Measurements from ENCODE around the gene PTPRN2. TPM values are rescaled to one million over a fixed set of nuclear protein-coding genes. Genes with fewer than 3 reads are reported as not detected.

The PTPRN2 gene
- total RNA-seq, 4 donors from 2014 or later = 6.6 to 10.7 (median 8.2) TPM

- Histone ChIP-seq H3K4me3 (no peak overlapping the region), H3K27ac (no peak overlapping the region), H3K36me3 (no peaks in the 10 kb centered on the region), H3K9me3 (peaks cover 0 to 24% (median 0%) of the 10 kb centered on the region in 4 donors), H3K27me3 (no peaks in the 10 kb centered on the region), H3K4me1 (no peaks in the 10 kb centered on the region)
- DNase-seq (ENCODE audit: low spot score in 2 of 2) = no peak
- no peak for TF ChIP-seq CTCF (IDR thresholded peaks at IDR 0.05)
- no peak for TF ChIP-seq POLR2A (IDR thresholded peaks at IDR 0.05)
- 77 to 79% methylated on average over 8 to 11 of the region's 11 CpGs for WGBS, 2 donors
Observed at GRCh38 chr7:157886711-157887110, 700.9 kb downstream of the PTPRN2 start.

- no peak for DNase-seq (ENCODE audit: low spot score in 2 of 2)
- Histone ChIP-seq H3K27me3 (no peaks in the 10 kb centered on the region), H3K36me3 (no peaks in the 10 kb centered on the region), H3K9me3 (peaks cover 0 to 24% (median 0%) of the 10 kb centered on the region in 4 donors), H3K27ac (no peak overlapping the region), H3K4me1 (no peaks in the 10 kb centered on the region), H3K4me3 (no peak overlapping the region)
- TF ChIP-seq EP300 (IDR thresholded peaks at IDR 0.05) = no peak
- no peak for TF ChIP-seq POLR2A (IDR thresholded peaks at IDR 0.05)
- TF ChIP-seq CTCF (IDR thresholded peaks at IDR 0.05) = no peak
- WGBS, 2 donors = 78 to 85% methylated on average over 9 of the region's 9 CpGs
Observed at GRCh38 chr7:157886266-157886665, 701.4 kb downstream of the PTPRN2 start.

- Histone ChIP-seq H3K27me3 (no peaks in the 10 kb centered on the region), H3K36me3 (no peaks in the 10 kb centered on the region), H3K27ac (no peak overlapping the region), H3K4me3 (no peak overlapping the region), H3K9me3 (peaks cover 0 to 24% (median 0%) of the 10 kb centered on the region in 4 donors), H3K4me1 (no peaks in the 10 kb centered on the region)
- TF ChIP-seq EP300 (IDR thresholded peaks at IDR 0.05) = no peak
- no peak for TF ChIP-seq POLR2A (IDR thresholded peaks at IDR 0.05)
- TF ChIP-seq CTCF (IDR thresholded peaks at IDR 0.05) = no peak
- 71 to 72% methylated on average over 5 of the region's 6 CpGs for WGBS, 2 donors
- DNase-seq (ENCODE audit: low spot score in 2 of 2) = no peak
Observed at GRCh38 chr7:157885140-157885539, 702.5 kb downstream of the PTPRN2 start.

- H3K4me1 ChIP-seq = no peaks in the 10 kb centered on the region
- no peak overlapping the region for H3K27ac ChIP-seq
- WGBS, 2 donors = 76 to 77% methylated on average over 9 of the region's 9 CpGs
- no peaks in the 10 kb centered on the region for H3K36me3 ChIP-seq
- no peak for TF ChIP-seq EP300 (IDR thresholded peaks at IDR 0.05)
- TF ChIP-seq POLR2A (IDR thresholded peaks at IDR 0.05) = no peak
- TF ChIP-seq CTCF (IDR thresholded peaks at IDR 0.05) = no peak
- H3K4me3 ChIP-seq = no peak overlapping the region
- H3K9me3 ChIP-seq = peaks cover 0 to 24% (median 0%) of the 10 kb centered on the region in 4 donors
- no peak for DNase-seq (ENCODE audit: low spot score in 2 of 2)
- no peaks in the 10 kb centered on the region for H3K27me3 ChIP-seq
Observed at GRCh38 chr7:157884461-157885062, 703.1 kb downstream of the PTPRN2 start.

GRCh38 chr7:157881048-157881771 lies 706.4 kb downstream of the PTPRN2 start:
- no peaks in the 10 kb centered on the region for H3K4me1 ChIP-seq
- peaks cover 0 to 13% (median 0%) of the 10 kb centered on the region in 4 donors for H3K9me3 ChIP-seq
- no peak overlapping the region for H3K27ac ChIP-seq
- H3K27me3 ChIP-seq = no peaks in the 10 kb centered on the region
- DNase-seq (ENCODE audit: low spot score in 2 of 2) = no peak
- TF ChIP-seq CTCF (IDR thresholded peaks at IDR 0.05) (no peak), EP300 (IDR thresholded peaks at IDR 0.05) (no peak), POLR2A (IDR thresholded peaks at IDR 0.05) (no peak)
- no peaks in the 10 kb centered on the region for H3K36me3 ChIP-seq
- WGBS, 2 donors = 75 to 80% methylated on average over 8 of the region's 8 CpGs
- no peak overlapping the region for H3K4me3 ChIP-seq
